Astrocyte (in vitro differentiated cells and primary cell): Measurements from ENCODE around the gene COPS6. TPM values are rescaled to one million over a fixed set of nuclear protein-coding genes. Genes with fewer than 3 reads are reported as not detected.

Source experiments
- DNase-seq: peaks from one replicate; pipeline ENCODE4 v3.0.0-alpha.2; 2010; ENCODE audit warnings: low read depth
- FAIRE-seq: peaks from 2 replicates; lab custom pipeline; 2011; peaks lifted over from hg19 to GRCh38; lab: Jason Lieb, UNC
- H2AFZ ChIP-seq: 2 replicates; pipeline ENCODE4 v1.6.0; 2012; ENCODE audit warnings: low read depth, low read length, inconsistent platforms
- H3K27ac ChIP-seq: 2 replicates; pipeline ENCODE4 v1.5.1; 2011; ENCODE audit warnings: low read depth, low read length, inconsistent platforms
- H3K27me3 ChIP-seq: 2 replicates; pipeline ENCODE4 v1.6.0; 2011; ENCODE audit warnings: low read length, inconsistent platforms; ENCODE audit not compliant: insufficient read depth
- H3K36me3 ChIP-seq: 2 replicates; pipeline ENCODE4 v1.5.1; 2011; ENCODE audit warnings: low read length, inconsistent platforms; ENCODE audit not compliant: insufficient read depth
- H3K4me1 ChIP-seq: 2 replicates; pipeline ENCODE4 v1.5.1; 2011; ENCODE audit warnings: low read length, inconsistent platforms; ENCODE audit not compliant: insufficient read depth
- H3K4me2 ChIP-seq: 2 replicates; pipeline ENCODE4 v1.6.0; 2012; ENCODE audit warnings: low read length, inconsistent platforms
- H3K4me3 ChIP-seq: 2 replicates; pipeline ENCODE4 v1.5.1; 2011; ENCODE audit warnings: low read depth, mild to moderate bottlenecking, low read length, inconsistent platforms; ENCODE audit not compliant: insufficient read depth
- H3K79me2 ChIP-seq: 2 replicates; pipeline ENCODE4 v1.6.0; 2012; ENCODE audit warnings: mild to moderate bottlenecking, low read length, inconsistent platforms; ENCODE audit not compliant: insufficient read depth
- H3K9ac ChIP-seq: 2 replicates; pipeline ENCODE4 v1.6.0; 2012; ENCODE audit warnings: mild to moderate bottlenecking, low read length, inconsistent platforms
- H3K9me3 ChIP-seq: 2 replicates; pipeline ENCODE4 v1.5.1; 2012; ENCODE audit warnings: low read depth, mild to moderate bottlenecking, low read length, inconsistent platforms; ENCODE audit not compliant: insufficient read depth
- H4K20me1 ChIP-seq: 2 replicates; pipeline ENCODE4 v1.6.0; 2012; ENCODE audit warnings: low read length, inconsistent platforms; ENCODE audit not compliant: insufficient read depth
- H3K27ac Mint-ChIP-seq: one replicate; pipeline ENCODE4 v1.8.0; 2021; ENCODE audit warnings: mild to moderate bottlenecking, mixed read lengths; ENCODE audit not compliant: unreplicated experiment
- H3K27me3 Mint-ChIP-seq: one replicate; pipeline ENCODE4 v1.8.0; 2021; ENCODE audit warnings: low read depth, mixed read lengths; ENCODE audit not compliant: unreplicated experiment
- H3K36me3 Mint-ChIP-seq: one replicate; pipeline ENCODE4 v1.8.0; 2021; ENCODE audit warnings: low read depth, mixed read lengths; ENCODE audit not compliant: unreplicated experiment
- H3K4me1 Mint-ChIP-seq: one replicate; pipeline ENCODE4 v1.8.0; 2021; ENCODE audit warnings: low read depth, mixed read lengths; ENCODE audit not compliant: unreplicated experiment
- H3K4me3 Mint-ChIP-seq: one replicate; pipeline ENCODE4 v1.8.0; 2021; ENCODE audit warnings: mild to moderate bottlenecking, moderate library complexity, mixed read lengths; ENCODE audit not compliant: unreplicated experiment
- H3K9me3 Mint-ChIP-seq: one replicate; pipeline ENCODE4 v1.8.0; 2021; ENCODE audit warnings: mild to moderate bottlenecking, mixed read lengths; ENCODE audit not compliant: unreplicated experiment
- CTCF ChIP-seq: IDR thresholded peaks from 2 replicates; pipeline ENCODE4 v1.5.1; 2011; ENCODE audit warnings: low read depth, mild to moderate bottlenecking, inconsistent platforms, low read length, moderate library complexity; ENCODE audit not compliant: insufficient read depth
- EZH2 ChIP-seq: IDR thresholded peaks from 2 replicates; pipeline ENCODE4 v1.6.1; 2012; ENCODE audit warnings: mild to moderate bottlenecking, low read length, inconsistent platforms; ENCODE audit not compliant: insufficient read depth
- total RNA-seq: library from RNA; stranded (reverse); gene quantifications from 2 replicates; pipeline ENCODE4 v1.2.1, GENCODE V29; 2021

The COPS6 gene
- total RNA-seq, 1 donor from 2014 or later: 95.3 TPM

- Histone ChIP-seq H3K27me3 (no peaks in the 10 kb centered on the region), H3K9me3 (no peaks in the 10 kb centered on the region), H3K36me3 (peaks cover 2% of the 10 kb centered on the region), H3K9ac (peak overlapping the region; percentile 95), H3K4me2 (peak overlapping the region; percentile 99), H3K4me3 (peak overlapping the region; percentile 94), H3K4me1 (peaks cover 19% of the 10 kb centered on the region), H3K79me2 (peaks cover 5% of the 10 kb centered on the region), H2AFZ (peak overlapping the region; percentile 98), H4K20me1 (no peaks in the 10 kb centered on the region), H3K27ac (peak overlapping the region; percentile 95)
- TF ChIP-seq CTCF (no peak), EZH2 (no peak)
- no peak for DNase-seq
- Mint-ChIP-seq H3K27me3 (peaks cover 4% of the 10 kb centered on the region), H3K4me3 (peak overlapping the region; percentile 98), H3K9me3 (no peaks in the 10 kb centered on the region), H3K36me3 (peaks cover 6% of the 10 kb centered on the region), H3K27ac (peak overlapping the region; percentile 99), H3K4me1 (no peaks in the 10 kb centered on the region)
- no peak for FAIRE-seq
Measured at GRCh38 chr7:100126239-100126930, 37.6 kb downstream of the COPS6 start.

- DNase-seq (peak; percentile 86), FAIRE-seq (no peak)
- Histone ChIP-seq H3K4me2 (peak within 1 kb of the TSS; percentile 99), H3K9ac (peak within 1 kb of the TSS; percentile 95), H4K20me1 (no peaks in the 10 kb centered on the region), H3K9me3 (no peaks in the 10 kb centered on the region), H3K79me2 (peaks cover 5% of the 10 kb centered on the region), H3K27me3 (no peaks in the 10 kb centered on the region), H3K4me1 (peaks cover 19% of the 10 kb centered on the region), H3K27ac (peak within 1 kb of the TSS; percentile 95), H3K36me3 (peaks cover 2% of the 10 kb centered on the region), H3K4me3 (peak within 1 kb of the TSS; percentile 94), H2AFZ (peak within 1 kb of the TSS; percentile 98)
- Mint-ChIP-seq H3K4me1 (no peaks in the 10 kb centered on the region), H3K36me3 (peaks cover 6% of the 10 kb centered on the region), H3K4me3 (peak within 1 kb of the TSS; percentile 98), H3K27me3 (peaks cover 4% of the 10 kb centered on the region), H3K9me3 (no peaks in the 10 kb centered on the region), H3K27ac (peak within 1 kb of the TSS; percentile 99)
- TF ChIP-seq EZH2 (no peak), CTCF (no peak)
Measured at GRCh38 chr7:100126931-100127865, 38.4 kb downstream of the COPS6 start, which contains the start of gene MBLAC1. Gene MBLAC1 (plus strand): TSS chr7:100126967. CDS start chr7:100127396, 429 bp downstream.
